Suprapubic skin (tissue), 4 donors: ENCODE results near the gene DPYSL4. TPM values are rescaled to one million over a fixed set of nuclear protein-coding genes. Genes with fewer than 3 reads are reported as not detected.

ENCODE experiments used
- DNase-seq, 2 donors: peaks; one replicate each; pipeline ENCODE4 v3.0.0-alpha.2; 2019; ENCODE audit warnings: low spot score in 2 of 2
- H3K27ac ChIP-seq: fragments of 200-600 bp; sonication (generic); one replicate; pipeline ENCODE4 v1.5.1; 2019
- H3K27me3 ChIP-seq: fragments of 200-600 bp; sonication (generic); one replicate; pipeline ENCODE4 v1.5.1; 2019
- H3K36me3 ChIP-seq: fragments of 200-600 bp; sonication (generic); one replicate; pipeline ENCODE4 v1.5.1; 2019
- H3K4me1 ChIP-seq: fragments of 200-600 bp; sonication (generic); one replicate; pipeline ENCODE4 v1.5.1; 2019
- H3K4me3 ChIP-seq: fragments of 200-600 bp; sonication (generic); one replicate; pipeline ENCODE4 v1.5.1; 2019; ENCODE audit warnings: mild to moderate bottlenecking
- H3K9me3 ChIP-seq: fragments of 200-600 bp; sonication (generic); one replicate; pipeline ENCODE4 v1.5.1; 2019
- CTCF ChIP-seq, 2 donors: fragments of 200-600 bp in 1 of 2; fragments of 450-650 bp in 1 of 2; sonication (generic) in 1 of 2; IDR thresholded peaks; one replicate each; pipeline ENCODE4 v1.5.1; 2016 to 2019; ENCODE audit warnings: antibody characterized with exemption in 2 of 2, mild to moderate bottlenecking in 1 of 2, moderate library complexity in 1 of 2
- EP300 ChIP-seq: sonication (generic); formaldehyde crosslinking; IDR thresholded peaks from one replicate; pipeline ENCODE4 v1.6.1; 2017; ENCODE audit warnings: antibody characterized with exemption
- POLR2A ChIP-seq, 2 donors: fragments of 450-650 bp; IDR thresholded peaks; one replicate each; pipeline ENCODE4 v1.6.1; 2017; ENCODE audit warnings: antibody characterized with exemption in 2 of 2, mild to moderate bottlenecking in 2 of 2, moderate library complexity in 2 of 2
- POLR2AphosphoS5 ChIP-seq, 3 donors: sonication (generic); formaldehyde crosslinking; IDR thresholded peaks; one replicate each; pipeline ENCODE4 v1.6.1; 2017; ENCODE audit warnings: antibody characterized with exemption in 3 of 3
- WGBS: methylation state at CpG from one replicate; pipeline ENCODE4 v1.1.5; 2018; 5-methylcytosine and 5-hydroxymethylcytosine counted together
- total RNA-seq, 4 donors: library from RNA; depleted of rRNA; stranded (reverse); fragments of >200 nt; gene quantifications; one replicate each; pipeline ENCODE4 v1.1.0, GENCODE V29; 2016

Gene DPYSL4
- total RNA-seq, 4 donors from 2014 or later: 0.38 to 1.7 (median 0.91) TPM; not detected in 1

GRCh38 chr10:132189810-132190422 is 3.2 kb downstream of the DPYSL4 start:
- no peak overlapping the region for H3K4me3 ChIP-seq
- H3K36me3 ChIP-seq: no peaks in the 10 kb centered on the region
- WGBS: 88% methylated on average over 10 of the region's 17 CpGs
- H3K4me1 ChIP-seq: peaks cover 31% of the 10 kb centered on the region
- DNase-seq: no peak
- H3K27me3 ChIP-seq: peaks cover 54% of the 10 kb centered on the region
- no peak overlapping the region for H3K27ac ChIP-seq
- H3K9me3 ChIP-seq: no peaks in the 10 kb centered on the region
- no peak for TF ChIP-seq POLR2AphosphoS5 (IDR thresholded peaks at IDR 0.05)

- no peak for TF ChIP-seq CTCF (IDR thresholded peaks at IDR 0.05)
- no peak for TF ChIP-seq POLR2A (IDR thresholded peaks at IDR 0.05)
- no peak for TF ChIP-seq EP300
- TF ChIP-seq POLR2AphosphoS5 (IDR thresholded peaks at IDR 0.05): no peak
- WGBS: 92% methylated on average over 13 of the region's 28 CpGs
- DNase-seq: no peak
- peaks cover 33% of the 10 kb centered on the region for H3K27me3 ChIP-seq
- H3K4me3 ChIP-seq: no peak overlapping the region
- peaks cover 7% of the 10 kb centered on the region for H3K4me1 ChIP-seq
- no peak overlapping the region for H3K27ac ChIP-seq
- H3K9me3 ChIP-seq: no peaks in the 10 kb centered on the region
- no peaks in the 10 kb centered on the region for H3K36me3 ChIP-seq
Measured at GRCh38 chr10:132192076-132192975, 5.6 kb downstream of the DPYSL4 start.

GRCh38 chr10:132192991-132193665 is 6.4 kb downstream of the DPYSL4 start:
- TF ChIP-seq EP300: no peak
- TF ChIP-seq POLR2A (IDR thresholded peaks at IDR 0.05): no peak
- TF ChIP-seq POLR2AphosphoS5 (IDR thresholded peaks at IDR 0.05): no peak
- no peak for TF ChIP-seq CTCF (IDR thresholded peaks at IDR 0.05)
- H3K4me1 ChIP-seq: no peaks in the 10 kb centered on the region
- H3K9me3 ChIP-seq: no peaks in the 10 kb centered on the region
- no peak overlapping the region for H3K4me3 ChIP-seq
- H3K36me3 ChIP-seq: no peaks in the 10 kb centered on the region
- peaks cover 25% of the 10 kb centered on the region for H3K27me3 ChIP-seq
- no peak overlapping the region for H3K27ac ChIP-seq
- 53% methylated on average over 17 of the region's 18 CpGs for WGBS
- DNase-seq: peak in 1 of 2 donors; percentile 27

- peak in 1 of 2 donors; percentile 52 for DNase-seq
- no peaks in the 10 kb centered on the region for H3K4me1 ChIP-seq
- no CpG with 5 or more reads among the region's 21 CpGs for WGBS
Measured at GRCh38 chr10:132193907-132194552, 7.3 kb downstream of the DPYSL4 start.

More at GRCh38 chr10:132193907-132194552, 7.3 kb downstream of the DPYSL4 start:
- TF ChIP-seq POLR2A (IDR thresholded peaks at IDR 0.05) (no peak), POLR2AphosphoS5 (IDR thresholded peaks at IDR 0.05) (no peak), EP300 (no peak), CTCF (IDR thresholded peaks at IDR 0.05) (no peak)
- H3K27me3 ChIP-seq: peaks cover 16% of the 10 kb centered on the region
- H3K9me3 ChIP-seq: no peaks in the 10 kb centered on the region
- H3K36me3 ChIP-seq: no peaks in the 10 kb centered on the region
- no peak overlapping the region for H3K4me3 ChIP-seq
- no peak overlapping the region for H3K27ac ChIP-seq
